Suprapubic skin (tissue), 4 donors: ENCODE measurements around the gene PAM16. TPM values are rescaled to one million over a fixed set of nuclear protein-coding genes. Genes with fewer than 3 reads are reported as not detected.

Source experiments
- DNase-seq, 2 donors: peaks; one replicate each; pipeline ENCODE4 v3.0.0-alpha.2; 2019; ENCODE audit warnings: low spot score in 2 of 2
- H3K27ac ChIP-seq: fragments of 200-600 bp; sonication (generic); one replicate; pipeline ENCODE4 v1.5.1; 2019
- H3K27me3 ChIP-seq: fragments of 200-600 bp; sonication (generic); one replicate; pipeline ENCODE4 v1.5.1; 2019
- H3K36me3 ChIP-seq: fragments of 200-600 bp; sonication (generic); one replicate; pipeline ENCODE4 v1.5.1; 2019
- H3K4me1 ChIP-seq: fragments of 200-600 bp; sonication (generic); one replicate; pipeline ENCODE4 v1.5.1; 2019
- H3K4me3 ChIP-seq: fragments of 200-600 bp; sonication (generic); one replicate; pipeline ENCODE4 v1.5.1; 2019; ENCODE audit warnings: mild to moderate bottlenecking
- H3K9me3 ChIP-seq: fragments of 200-600 bp; sonication (generic); one replicate; pipeline ENCODE4 v1.5.1; 2019
- EP300 ChIP-seq: sonication (generic); formaldehyde crosslinking; IDR thresholded peaks from one replicate; pipeline ENCODE4 v1.6.1; 2017; ENCODE audit warnings: antibody characterized with exemption
- POLR2A ChIP-seq, 2 donors: fragments of 450-650 bp; IDR thresholded peaks; one replicate each; pipeline ENCODE4 v1.6.1; 2017; ENCODE audit warnings: antibody characterized with exemption in 2 of 2, mild to moderate bottlenecking in 2 of 2, moderate library complexity in 2 of 2
- POLR2AphosphoS5 ChIP-seq, 3 donors: sonication (generic); formaldehyde crosslinking; IDR thresholded peaks; one replicate each; pipeline ENCODE4 v1.6.1; 2017; ENCODE audit warnings: antibody characterized with exemption in 3 of 3
- WGBS: methylation state at CpG from one replicate; pipeline ENCODE4 v1.1.5; 2018; 5-methylcytosine and 5-hydroxymethylcytosine counted together
- total RNA-seq, 4 donors: library from RNA; depleted of rRNA; stranded (reverse); fragments of >200 nt; gene quantifications; one replicate each; pipeline ENCODE4 v1.1.0, GENCODE V29; 2016
- TF ChIP-seq, protein P1 (sequence below), 2 donors: fragments of 200-600 bp in 1 of 2; fragments of 450-650 bp in 1 of 2; sonication (generic) in 1 of 2; IDR thresholded peaks; one replicate each; pipeline ENCODE4 v1.5.1; 2016 to 2019; ENCODE audit warnings: antibody characterized with exemption in 2 of 2, mild to moderate bottlenecking in 1 of 2, moderate library complexity in 1 of 2

PAM16 gene
- total RNA-seq, 4 donors from 2014 or later: 23.8 to 54.7 (median 46.1) TPM

DNA sequence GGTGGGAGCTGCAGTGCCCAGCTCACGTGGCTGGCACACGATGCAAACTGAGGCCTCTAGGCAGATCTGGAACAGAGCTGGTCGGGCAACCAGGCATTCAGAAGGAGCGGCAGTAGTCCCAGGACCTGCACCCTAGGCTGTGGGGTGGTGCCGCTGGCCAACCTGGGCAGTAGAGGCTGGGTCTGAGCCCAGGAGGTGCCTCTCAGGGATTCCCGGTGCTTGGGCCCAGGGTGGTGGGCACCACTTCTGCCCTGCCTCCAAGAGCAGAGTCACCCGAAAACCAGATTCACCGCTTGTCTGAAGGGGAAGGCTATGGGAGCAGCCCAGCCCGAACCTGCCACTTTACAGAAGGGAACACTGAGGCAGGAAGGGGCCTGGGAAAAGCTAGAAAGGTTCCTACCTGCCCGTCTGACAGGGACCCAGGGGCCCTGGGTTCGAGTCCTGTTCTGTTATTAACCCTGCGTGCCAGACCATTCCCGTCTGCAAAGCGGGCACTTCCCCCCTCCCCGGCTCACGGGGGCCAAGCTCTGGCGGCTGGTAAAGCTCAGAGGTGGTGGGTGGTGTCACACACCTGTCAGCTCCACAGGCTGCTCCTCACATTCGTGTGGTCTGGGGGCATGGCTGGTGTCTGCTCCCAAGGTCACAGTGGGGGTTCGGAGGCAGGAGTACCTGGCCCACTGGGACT, 18.4 kb downstream of the PAM16 start:
- peaks cover 20% of the 10 kb centered on the region for H3K4me1 ChIP-seq
- H3K9me3 ChIP-seq: no peaks in the 10 kb centered on the region
- H3K27ac ChIP-seq: no peak overlapping the region
- TF ChIP-seq EP300: no peak
- TF ChIP-seq, protein P1, sequence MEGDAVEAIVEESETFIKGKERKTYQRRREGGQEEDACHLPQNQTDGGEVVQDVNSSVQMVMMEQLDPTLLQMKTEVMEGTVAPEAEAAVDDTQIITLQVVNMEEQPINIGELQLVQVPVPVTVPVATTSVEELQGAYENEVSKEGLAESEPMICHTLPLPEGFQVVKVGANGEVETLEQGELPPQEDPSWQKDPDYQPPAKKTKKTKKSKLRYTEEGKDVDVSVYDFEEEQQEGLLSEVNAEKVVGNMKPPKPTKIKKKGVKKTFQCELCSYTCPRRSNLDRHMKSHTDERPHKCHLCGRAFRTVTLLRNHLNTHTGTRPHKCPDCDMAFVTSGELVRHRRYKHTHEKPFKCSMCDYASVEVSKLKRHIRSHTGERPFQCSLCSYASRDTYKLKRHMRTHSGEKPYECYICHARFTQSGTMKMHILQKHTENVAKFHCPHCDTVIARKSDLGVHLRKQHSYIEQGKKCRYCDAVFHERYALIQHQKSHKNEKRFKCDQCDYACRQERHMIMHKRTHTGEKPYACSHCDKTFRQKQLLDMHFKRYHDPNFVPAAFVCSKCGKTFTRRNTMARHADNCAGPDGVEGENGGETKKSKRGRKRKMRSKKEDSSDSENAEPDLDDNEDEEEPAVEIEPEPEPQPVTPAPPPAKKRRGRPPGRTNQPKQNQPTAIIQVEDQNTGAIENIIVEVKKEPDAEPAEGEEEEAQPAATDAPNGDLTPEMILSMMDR (IDR thresholded peaks at IDR 0.05): no peak
- TF ChIP-seq POLR2AphosphoS5 (IDR thresholded peaks at IDR 0.05): no peak
- no peak for TF ChIP-seq POLR2A (IDR thresholded peaks at IDR 0.05)
- 73% methylated on average over 7 of the region's 19 CpGs for WGBS
- no peak overlapping the region for H3K4me3 ChIP-seq
- no peaks in the 10 kb centered on the region for H3K27me3 ChIP-seq
- peaks cover 27% of the 10 kb centered on the region for H3K36me3 ChIP-seq
- peak in 1 of 2 donors; percentile 61 for DNase-seq

DNA sequence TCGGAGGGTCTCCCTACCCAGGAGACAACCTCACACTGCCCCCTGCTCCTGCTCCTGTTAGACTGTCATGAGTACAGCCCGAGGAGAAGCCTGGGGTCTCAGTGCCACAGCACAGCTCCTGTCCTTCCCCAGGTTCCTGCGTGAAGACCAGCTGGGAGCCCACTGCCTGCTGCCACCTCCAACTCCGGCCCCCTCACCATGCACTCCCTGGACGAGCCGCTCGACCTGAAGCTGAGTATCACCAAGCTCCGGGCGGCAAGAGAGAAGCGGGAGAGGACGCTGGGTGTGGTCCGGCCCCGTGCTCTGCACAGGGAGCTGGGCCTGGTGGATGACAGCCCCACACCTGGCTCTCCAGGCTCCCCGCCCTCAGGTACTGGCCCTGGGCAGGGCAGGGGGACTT, 19.0 kb downstream of the PAM16 start:
- peak in 1 of 2 donors; percentile 55 for DNase-seq

DNA sequence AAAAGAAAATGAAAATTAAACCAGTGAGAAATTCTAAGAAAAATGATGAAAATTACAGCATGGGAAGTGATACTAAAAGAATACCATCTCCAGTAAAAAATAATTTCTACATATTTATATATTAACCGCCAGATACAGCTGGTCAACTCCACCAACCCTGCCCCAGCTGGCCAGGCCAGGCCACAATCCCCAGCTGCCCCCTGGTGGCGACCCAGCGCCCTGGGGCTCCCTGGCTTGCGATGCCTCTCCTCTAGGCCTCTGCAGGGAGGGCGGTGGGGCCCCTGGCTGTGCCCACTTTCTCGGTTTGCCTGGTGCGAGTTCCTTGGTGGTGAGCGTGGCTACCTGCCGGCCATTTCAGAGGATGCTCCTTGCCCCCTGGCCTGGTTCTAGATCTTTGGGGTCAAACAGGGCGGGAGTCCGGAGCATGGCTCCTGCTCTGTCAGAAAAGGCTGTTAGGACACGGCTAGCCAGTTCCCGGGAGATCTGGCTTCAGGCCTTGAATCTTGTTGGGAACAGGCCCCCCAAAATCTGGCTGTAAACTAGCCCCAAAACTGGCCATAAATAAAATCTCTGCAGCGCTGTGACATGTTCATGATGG, 20.7 kb downstream of the PAM16 start:
- TF ChIP-seq, protein P1 (IDR thresholded peaks at IDR 0.05): peak; percentile 88 to 89
- TF ChIP-seq EP300: no peak
- Histone ChIP-seq H3K4me3 (no peak overlapping the region), H3K36me3 (peaks cover 6% of the 10 kb centered on the region), H3K27ac (no peak overlapping the region), H3K4me1 (peaks cover 32% of the 10 kb centered on the region), H3K9me3 (no peaks in the 10 kb centered on the region), H3K27me3 (no peaks in the 10 kb centered on the region)
- DNase-seq: peak; percentile 85 to 93
- whole genome bisulfite sequencing: 56% methylated on average over 12 of the region's 14 CpGs

More for the DNA sequence above, 19.0 kb downstream of the PAM16 start:
- no peak overlapping the region for H3K27ac ChIP-seq
- no peaks in the 10 kb centered on the region for H3K27me3 ChIP-seq
- H3K4me3 ChIP-seq: no peak overlapping the region
- no peaks in the 10 kb centered on the region for H3K9me3 ChIP-seq
- WGBS: 79% methylated on average over 12 of the region's 14 CpGs
- TF ChIP-seq, protein P1 (IDR thresholded peaks at IDR 0.05): no peak
- no peak for TF ChIP-seq POLR2A (IDR thresholded peaks at IDR 0.05)
- no peak for TF ChIP-seq EP300
- no peak for TF ChIP-seq POLR2AphosphoS5 (IDR thresholded peaks at IDR 0.05)
- peaks cover 20% of the 10 kb centered on the region for H3K36me3 ChIP-seq
- H3K4me1 ChIP-seq: peaks cover 26% of the 10 kb centered on the region

DNA sequence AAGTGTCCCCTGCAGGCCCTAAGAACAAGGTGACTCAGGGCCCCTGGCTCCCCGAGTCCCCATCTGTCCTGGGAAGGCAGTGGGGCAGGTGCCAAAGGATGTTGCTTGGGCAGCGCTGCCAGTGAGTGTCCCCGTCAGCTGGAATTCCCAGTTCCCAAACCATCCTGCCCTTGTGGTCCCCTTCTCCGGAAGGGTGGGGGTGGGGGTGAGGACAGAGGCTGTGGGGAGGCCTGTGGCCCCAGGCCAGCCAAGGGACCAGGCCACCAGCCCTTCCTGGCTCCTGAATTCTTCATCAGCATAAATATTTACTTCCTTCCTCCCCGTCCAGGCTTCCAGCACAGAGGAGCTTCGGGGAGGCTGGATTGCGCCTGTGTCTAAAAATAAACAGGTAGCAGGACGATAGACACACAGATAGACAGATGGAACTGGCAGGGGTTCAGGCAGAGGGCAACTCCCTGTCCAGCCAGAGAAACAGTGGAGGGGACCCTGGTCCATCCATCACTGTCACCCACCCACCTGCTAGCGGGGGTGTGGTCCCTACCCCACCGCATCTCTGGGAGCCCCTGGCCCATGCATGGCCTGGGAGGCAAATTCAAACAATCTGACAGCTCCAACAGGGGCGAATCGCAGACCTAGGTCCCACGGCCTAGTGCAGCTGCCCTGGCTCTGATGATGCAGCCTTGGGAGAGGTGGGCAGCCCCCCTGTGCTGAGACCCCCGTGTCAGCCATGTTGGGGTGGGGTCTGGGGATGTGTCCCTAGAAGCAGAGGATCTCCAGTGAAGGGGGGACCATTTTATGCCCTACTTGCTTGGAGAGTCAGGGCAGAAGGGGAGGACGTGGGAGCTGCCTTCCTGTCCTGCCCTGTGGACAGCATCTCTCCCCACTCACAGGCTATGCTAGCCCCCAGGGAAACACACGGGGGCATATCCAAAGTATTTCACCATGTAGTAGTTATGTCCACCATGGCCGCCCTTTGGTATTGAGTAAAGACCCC, 22.0 kb downstream of the PAM16 start:
- Histone ChIP-seq H3K4me3 (no peak overlapping the region), H3K27ac (peak overlapping the region; percentile 67), H3K9me3 (no peaks in the 10 kb centered on the region), H3K4me1 (peaks cover 45% of the 10 kb centered on the region), H3K27me3 (no peaks in the 10 kb centered on the region), H3K36me3 (peaks cover 2% of the 10 kb centered on the region)
- TF ChIP-seq, protein P1 (IDR thresholded peaks at IDR 0.05): no peak
- TF ChIP-seq EP300 (no peak), POLR2A (IDR thresholded peaks at IDR 0.05) (no peak), POLR2AphosphoS5 (IDR thresholded peaks at IDR 0.05) (no peak)
- DNase-seq: peak in 1 of 2 donors; percentile 60
- WGBS: 48% methylated on average over 14 of the region's 17 CpGs
